ENCODE data around the gene RASSF5. TPM values are rescaled to one million over a fixed set of nuclear protein-coding genes. Genes with fewer than 3 reads are reported as not detected.

The RASSF5 gene
- total and polyA plus RNA-seq, 2 experiments from 2014 or later: 1.6 to 2.0 TPM

DNA sequence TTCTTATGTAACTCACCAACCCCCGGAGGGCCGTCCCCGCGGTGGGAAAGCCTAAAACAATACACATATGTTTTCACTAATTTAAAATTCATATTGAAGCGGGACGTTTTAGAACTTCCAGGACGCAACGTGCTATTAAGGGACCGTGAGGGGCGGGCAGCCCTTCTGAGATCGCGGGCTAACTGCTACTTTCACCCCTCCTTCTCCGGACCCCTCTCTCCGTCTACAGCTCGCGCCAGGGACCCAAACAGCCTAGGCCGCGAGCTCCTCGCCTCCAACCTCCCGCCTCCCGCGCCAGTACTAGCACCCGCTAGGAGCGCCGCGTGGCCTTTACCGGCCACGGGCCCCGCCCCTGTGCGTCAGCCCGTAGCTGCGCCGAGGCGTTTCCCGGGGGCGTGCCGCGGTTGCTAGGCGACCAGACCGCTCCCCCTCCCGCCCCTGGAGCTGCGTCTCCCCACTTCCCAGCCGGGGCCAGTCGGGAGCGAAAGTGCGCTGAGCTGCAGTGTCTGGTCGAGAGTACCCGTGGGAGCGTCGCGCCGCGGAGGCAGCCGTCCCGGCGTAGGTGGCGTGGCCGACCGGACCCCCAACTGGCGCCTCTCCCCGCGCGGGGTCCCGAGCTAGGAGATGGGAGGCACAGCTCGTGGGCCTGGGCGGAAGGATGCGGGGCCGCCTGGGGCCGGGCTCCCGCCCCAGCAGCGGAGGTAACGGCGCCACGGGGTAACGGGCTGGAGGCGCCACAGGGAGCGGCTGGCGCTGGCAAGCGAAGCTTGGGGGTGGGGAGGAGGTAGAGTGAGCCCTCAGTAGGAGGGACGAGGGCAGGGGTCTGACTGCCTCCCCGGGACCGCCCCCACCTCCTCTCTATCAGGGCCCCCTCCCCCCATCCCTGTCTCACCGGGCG lies 128.0 kb downstream of the RASSF5 start, which contains the start of gene DYRK3:
TSS of gene DYRK3 (plus strand) at position 457 of the 898 bp plus-strand sequence. CDS start at position 625, 168 bp downstream.
- peaks cover 19% of the 10 kb centered on the region for H3K27me3 ChIP-seq
- peak within 1 kb of the TSS; percentile 62 for H3K27ac ChIP-seq
- peak; percentile 97 for DNase-seq (ENCODE audit: low spot score)
- 1% methylated on average over 65 of the region's 84 CpGs for WGBS (ENCODE audit: low lambda C conversion rate, missing lambda C conversion rate)
- H4K20me1 ChIP-seq (ENCODE audit: insufficient read depth, poor library complexity, severe bottlenecking): no peaks in the 10 kb centered on the region
- H3K4me1 ChIP-seq (ENCODE audit: insufficient read depth): peaks cover 11% of the 10 kb centered on the region
- H3K9me2 ChIP-seq (replicated peaks; ENCODE audit: insufficient read depth): no peaks in the 10 kb centered on the region
- TF ChIP-seq, protein P1, sequence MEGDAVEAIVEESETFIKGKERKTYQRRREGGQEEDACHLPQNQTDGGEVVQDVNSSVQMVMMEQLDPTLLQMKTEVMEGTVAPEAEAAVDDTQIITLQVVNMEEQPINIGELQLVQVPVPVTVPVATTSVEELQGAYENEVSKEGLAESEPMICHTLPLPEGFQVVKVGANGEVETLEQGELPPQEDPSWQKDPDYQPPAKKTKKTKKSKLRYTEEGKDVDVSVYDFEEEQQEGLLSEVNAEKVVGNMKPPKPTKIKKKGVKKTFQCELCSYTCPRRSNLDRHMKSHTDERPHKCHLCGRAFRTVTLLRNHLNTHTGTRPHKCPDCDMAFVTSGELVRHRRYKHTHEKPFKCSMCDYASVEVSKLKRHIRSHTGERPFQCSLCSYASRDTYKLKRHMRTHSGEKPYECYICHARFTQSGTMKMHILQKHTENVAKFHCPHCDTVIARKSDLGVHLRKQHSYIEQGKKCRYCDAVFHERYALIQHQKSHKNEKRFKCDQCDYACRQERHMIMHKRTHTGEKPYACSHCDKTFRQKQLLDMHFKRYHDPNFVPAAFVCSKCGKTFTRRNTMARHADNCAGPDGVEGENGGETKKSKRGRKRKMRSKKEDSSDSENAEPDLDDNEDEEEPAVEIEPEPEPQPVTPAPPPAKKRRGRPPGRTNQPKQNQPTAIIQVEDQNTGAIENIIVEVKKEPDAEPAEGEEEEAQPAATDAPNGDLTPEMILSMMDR (IDR thresholded peaks at IDR 0.05; ENCODE audit: poor library complexity): no peak
- no peak for TF ChIP-seq EZH2phosphoT487 (IDR thresholded peaks at IDR 0.05; ENCODE audit: low read depth, severe bottlenecking, unreplicated experiment)
- no peak for TF ChIP-seq EZH2 (IDR thresholded peaks at IDR 0.05; ENCODE audit: borderline replicate concordance)
- peak within 1 kb of the TSS; percentile 81 for H3K4me2 ChIP-seq
- H3K79me2 ChIP-seq: no peaks in the 10 kb centered on the region
- H3K9me3 ChIP-seq (ENCODE audit: low read depth): no peaks in the 10 kb centered on the region
- H3K36me3 ChIP-seq (replicated peaks; ENCODE audit: insufficient read depth, low read depth): no peaks in the 10 kb centered on the region
- peak within 1 kb of the TSS; percentile 76 for H2AFZ ChIP-seq
- H3K4me3 ChIP-seq: peak within 1 kb of the TSS; percentile 54

- Histone ChIP-seq H3K4me3 (peak overlapping the region; percentile 54), H3K9me3 (ENCODE audit: low read depth) (no peaks in the 10 kb centered on the region), H3K4me2 (peak overlapping the region; percentile 81), H3K9me2 (replicated peaks; ENCODE audit: insufficient read depth) (no peaks in the 10 kb centered on the region), H3K79me2 (no peaks in the 10 kb centered on the region), H3K4me1 (ENCODE audit: insufficient read depth) (peaks cover 11% of the 10 kb centered on the region), H3K27me3 (peaks cover 19% of the 10 kb centered on the region), H4K20me1 (ENCODE audit: insufficient read depth, poor library complexity, severe bottlenecking) (no peaks in the 10 kb centered on the region), H3K36me3 (replicated peaks; ENCODE audit: insufficient read depth, low read depth) (no peaks in the 10 kb centered on the region), H3K27ac (no peak overlapping the region), H2AFZ (peak overlapping the region; percentile 76)
- DNase-seq (ENCODE audit: low spot score): no peak
- peak; percentile 65 for TF ChIP-seq EZH2 (IDR thresholded peaks at IDR 0.05; ENCODE audit: borderline replicate concordance)
- TF ChIP-seq, protein P1 (IDR thresholded peaks at IDR 0.05; ENCODE audit: poor library complexity): no peak
- no peak for TF ChIP-seq EZH2phosphoT487 (IDR thresholded peaks at IDR 0.05; ENCODE audit: low read depth, severe bottlenecking, unreplicated experiment)
- whole genome bisulfite sequencing (ENCODE audit: low lambda C conversion rate, missing lambda C conversion rate): 2% methylated on average over 11 of the region's 14 CpGs
Observed at GRCh38 chr1:206635978-206636345, 128.6 kb downstream of the RASSF5 start.

DNA sequence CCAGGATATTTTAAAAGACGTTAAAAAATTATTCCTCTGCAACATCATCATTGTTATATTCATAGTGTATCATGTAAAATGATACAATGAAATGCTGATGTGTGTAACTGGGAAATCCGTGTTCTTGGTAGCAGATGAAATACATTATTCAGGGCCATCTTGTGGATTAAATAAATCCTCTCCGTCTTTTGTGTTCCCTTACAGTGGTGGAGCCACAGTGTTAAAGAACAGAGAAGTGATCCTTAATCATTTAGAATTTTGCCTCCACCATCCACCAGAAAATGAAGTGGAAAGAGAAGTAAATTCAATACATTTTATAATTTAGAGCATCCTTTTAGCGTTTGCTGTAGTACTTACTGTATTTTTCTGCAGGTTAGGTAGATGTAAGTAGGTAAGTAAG lies 129.3 kb downstream of the RASSF5 start:
- H3K27ac ChIP-seq: no peak overlapping the region
- no peak for DNase-seq (ENCODE audit: low spot score)
- H3K9me3 ChIP-seq (ENCODE audit: low read depth): no peaks in the 10 kb centered on the region
- TF ChIP-seq EZH2 (IDR thresholded peaks at IDR 0.05; ENCODE audit: borderline replicate concordance) (no peak), EZH2phosphoT487 (IDR thresholded peaks at IDR 0.05; ENCODE audit: low read depth, severe bottlenecking, unreplicated experiment) (no peak)
- TF ChIP-seq, protein P1 (IDR thresholded peaks at IDR 0.05; ENCODE audit: poor library complexity): no peak
- H3K4me2 ChIP-seq: peak overlapping the region; percentile 81
- WGBS (ENCODE audit: low lambda C conversion rate, missing lambda C conversion rate): 49% methylated on average over 4 of the region's 4 CpGs
- peaks cover 11% of the 10 kb centered on the region for H3K4me1 ChIP-seq (ENCODE audit: insufficient read depth)
- H3K36me3 ChIP-seq (replicated peaks; ENCODE audit: insufficient read depth, low read depth): no peaks in the 10 kb centered on the region
- H3K27me3 ChIP-seq: peaks cover 19% of the 10 kb centered on the region
- H2AFZ ChIP-seq: no peak overlapping the region
- H3K9me2 ChIP-seq (replicated peaks; ENCODE audit: insufficient read depth): no peaks in the 10 kb centered on the region
- no peaks in the 10 kb centered on the region for H3K79me2 ChIP-seq
- no peak overlapping the region for H3K4me3 ChIP-seq
- no peaks in the 10 kb centered on the region for H4K20me1 ChIP-seq (ENCODE audit: insufficient read depth, poor library complexity, severe bottlenecking)

Data from hepatocyte (in vitro differentiated cells).